ENCODE data around the gene TXLNB.
"Not testable (repeated sequence)": the region's sequence is repeated elsewhere in the genome, so short reads cannot be mapped to it uniquely, and the experiment has no call there.

DNA sequence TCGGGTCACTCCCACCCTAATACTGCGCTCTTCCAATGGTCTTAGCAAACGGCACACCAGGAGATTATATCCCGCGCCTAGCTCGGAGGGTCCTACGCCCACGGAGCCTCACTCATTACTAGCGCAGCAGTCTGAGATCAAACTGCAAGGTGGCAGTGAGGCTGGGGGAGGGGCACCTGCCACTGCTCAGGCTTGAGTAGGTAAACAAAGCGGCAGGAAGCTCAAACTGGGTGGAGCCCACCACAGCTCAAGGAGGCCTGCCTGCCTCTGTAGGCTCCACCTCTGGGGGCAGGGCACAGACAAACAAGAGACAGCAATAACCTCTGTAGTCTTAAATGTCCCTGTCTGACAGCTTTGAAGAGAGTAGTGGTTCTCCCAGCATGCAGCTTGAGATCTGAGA, 81.0 kb downstream of the TXLNB start:
- TF ChIP-seq, protein P1, sequence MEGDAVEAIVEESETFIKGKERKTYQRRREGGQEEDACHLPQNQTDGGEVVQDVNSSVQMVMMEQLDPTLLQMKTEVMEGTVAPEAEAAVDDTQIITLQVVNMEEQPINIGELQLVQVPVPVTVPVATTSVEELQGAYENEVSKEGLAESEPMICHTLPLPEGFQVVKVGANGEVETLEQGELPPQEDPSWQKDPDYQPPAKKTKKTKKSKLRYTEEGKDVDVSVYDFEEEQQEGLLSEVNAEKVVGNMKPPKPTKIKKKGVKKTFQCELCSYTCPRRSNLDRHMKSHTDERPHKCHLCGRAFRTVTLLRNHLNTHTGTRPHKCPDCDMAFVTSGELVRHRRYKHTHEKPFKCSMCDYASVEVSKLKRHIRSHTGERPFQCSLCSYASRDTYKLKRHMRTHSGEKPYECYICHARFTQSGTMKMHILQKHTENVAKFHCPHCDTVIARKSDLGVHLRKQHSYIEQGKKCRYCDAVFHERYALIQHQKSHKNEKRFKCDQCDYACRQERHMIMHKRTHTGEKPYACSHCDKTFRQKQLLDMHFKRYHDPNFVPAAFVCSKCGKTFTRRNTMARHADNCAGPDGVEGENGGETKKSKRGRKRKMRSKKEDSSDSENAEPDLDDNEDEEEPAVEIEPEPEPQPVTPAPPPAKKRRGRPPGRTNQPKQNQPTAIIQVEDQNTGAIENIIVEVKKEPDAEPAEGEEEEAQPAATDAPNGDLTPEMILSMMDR (conservative IDR thresholded peaks at IDR 0.05; ENCODE audit: low read length): not testable (repeated sequence)
- TF ChIP-seq EZH2phosphoT487 (IDR thresholded peaks at IDR 0.05; ENCODE audit: borderline replicate concordance, low read depth, low read length): not testable (repeated sequence)

Measured in OCI-LY7 (cell line).